Hepatic stellate cell (primary cell): ENCODE data around the gene GFER.
"Not testable (repeated sequence)": the region's sequence is repeated elsewhere in the genome, so short reads cannot be mapped to it uniquely, and the experiment has no call there.

Source experiments
- DNase-seq: peaks from one replicate; pipeline ENCODE4 v3.0.0; 2011; ENCODE audit warnings: low spot score

The GFER gene

DNA sequence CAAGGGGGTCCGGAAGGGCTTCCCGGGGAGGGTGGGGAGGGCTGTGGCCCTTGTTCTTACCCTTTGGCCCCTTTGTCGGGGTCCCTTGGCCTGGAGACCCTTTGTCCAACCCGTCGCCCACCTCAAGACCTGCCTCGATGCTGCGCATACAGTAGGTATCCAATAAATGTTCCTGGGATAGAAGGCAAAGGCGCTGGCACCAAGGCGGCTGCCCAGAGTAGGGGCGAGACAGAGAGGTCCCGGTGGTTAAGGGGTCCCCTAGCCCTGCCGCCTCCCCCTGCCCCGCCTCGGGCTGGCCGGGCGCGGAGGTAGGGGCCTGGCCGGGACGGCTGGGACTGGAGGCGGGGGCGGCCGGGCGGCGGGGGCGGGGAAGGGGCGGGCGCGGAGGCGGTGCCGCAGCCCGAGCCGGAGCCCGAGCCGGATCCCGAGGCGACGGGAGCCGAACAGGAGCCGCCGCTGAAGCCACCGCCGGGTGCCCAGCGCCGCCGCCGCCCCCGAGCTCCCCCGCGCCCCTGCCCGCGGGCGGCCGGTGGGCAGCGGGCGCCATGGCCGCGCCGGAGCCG, 42.5 kb downstream of the GFER start, which contains the start of gene NHERF2:
Gene NHERF2, plus strand, starts transcription at position 442 of the 563 bp plus-strand sequence. Its CDS starts 104 bp downstream, at position 546.
- DNase-seq, result peak; percentile 75

- peak; percentile 88 for DNase-seq
These were observed 43.3 kb downstream of the GFER start for GRCh38 chr16:2027024-2028010.

DNA sequence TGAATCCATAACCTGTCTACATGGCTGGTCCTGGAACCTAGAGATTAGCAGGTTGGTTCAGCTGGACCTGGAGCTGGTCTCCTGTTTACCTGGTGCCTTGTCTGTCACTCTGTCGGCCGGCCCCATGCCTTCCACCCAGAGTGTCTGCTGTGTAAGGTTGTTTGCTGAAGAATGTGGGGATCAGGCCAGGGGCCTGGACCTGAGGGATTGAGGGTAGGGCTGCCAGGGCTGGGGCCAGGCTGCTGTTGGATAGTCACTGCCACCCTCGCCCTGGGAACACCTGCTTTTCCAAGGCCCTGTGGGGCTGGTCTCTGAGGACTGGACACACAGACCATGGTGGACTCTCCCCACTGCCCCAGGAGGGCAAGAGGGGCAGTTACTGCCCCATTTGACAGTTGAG, 44.2 kb downstream of the GFER start:
- no peak for DNase-seq

GRCh38 chr16:2028620-2029220, 44.7 kb downstream of the GFER start:
- DNase-seq, result no peak

DNA sequence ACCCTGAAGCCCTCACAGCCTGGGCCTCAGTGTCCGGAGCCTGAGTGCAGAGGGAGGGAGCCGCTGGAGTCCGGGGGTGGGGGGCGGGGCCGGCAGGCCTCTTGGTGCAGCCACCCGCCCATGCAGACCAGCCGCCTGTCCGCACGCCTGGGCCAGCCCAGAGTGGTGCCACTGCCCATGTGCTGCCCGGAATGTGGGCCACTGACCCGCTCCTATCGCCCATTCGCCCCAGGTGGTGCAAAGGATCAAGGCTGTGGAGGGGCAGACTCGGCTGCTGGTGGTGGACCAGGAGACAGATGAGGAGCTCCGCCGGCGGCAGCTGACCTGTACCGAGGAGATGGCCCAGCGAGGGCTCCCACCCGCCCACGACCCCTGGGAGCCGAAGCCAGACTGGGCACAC, 45.4 kb downstream of the GFER start:
- no peak for DNase-seq

- DNase-seq, result no peak
These were observed 46.0 kb downstream of the GFER start for GRCh38 chr16:2030036-2030435.

DNA sequence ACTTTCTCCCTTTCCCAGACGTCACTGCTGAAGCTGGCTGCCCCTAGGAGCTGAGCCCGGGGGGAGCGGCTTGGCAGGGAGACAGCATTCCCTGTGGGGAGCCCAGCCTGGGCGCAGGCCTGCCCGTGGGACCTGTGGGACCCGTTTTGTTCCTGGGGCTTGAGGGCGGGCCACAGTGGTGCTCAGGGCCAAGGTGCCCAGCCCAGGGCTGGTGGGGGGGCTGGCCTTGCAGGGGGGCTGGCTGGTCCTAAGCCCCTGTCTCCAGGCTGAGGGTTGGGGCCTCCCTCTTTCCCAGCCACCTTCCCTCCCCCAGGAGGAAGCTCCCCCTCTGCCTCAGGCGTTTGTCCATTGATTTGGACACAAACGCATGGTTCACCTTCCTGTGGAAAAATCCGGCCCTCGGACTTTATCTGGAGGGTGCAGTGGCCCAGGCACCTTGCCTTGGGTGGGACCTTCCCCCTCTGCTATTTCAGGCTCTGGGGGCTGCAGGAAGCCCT, 47.1 kb downstream of the GFER start:
- DNase-seq, result no peak

- peak; percentile 59 for DNase-seq
These were observed 48.5 kb downstream of the GFER start for GRCh38 chr16:2032285-2033056.

DNA sequence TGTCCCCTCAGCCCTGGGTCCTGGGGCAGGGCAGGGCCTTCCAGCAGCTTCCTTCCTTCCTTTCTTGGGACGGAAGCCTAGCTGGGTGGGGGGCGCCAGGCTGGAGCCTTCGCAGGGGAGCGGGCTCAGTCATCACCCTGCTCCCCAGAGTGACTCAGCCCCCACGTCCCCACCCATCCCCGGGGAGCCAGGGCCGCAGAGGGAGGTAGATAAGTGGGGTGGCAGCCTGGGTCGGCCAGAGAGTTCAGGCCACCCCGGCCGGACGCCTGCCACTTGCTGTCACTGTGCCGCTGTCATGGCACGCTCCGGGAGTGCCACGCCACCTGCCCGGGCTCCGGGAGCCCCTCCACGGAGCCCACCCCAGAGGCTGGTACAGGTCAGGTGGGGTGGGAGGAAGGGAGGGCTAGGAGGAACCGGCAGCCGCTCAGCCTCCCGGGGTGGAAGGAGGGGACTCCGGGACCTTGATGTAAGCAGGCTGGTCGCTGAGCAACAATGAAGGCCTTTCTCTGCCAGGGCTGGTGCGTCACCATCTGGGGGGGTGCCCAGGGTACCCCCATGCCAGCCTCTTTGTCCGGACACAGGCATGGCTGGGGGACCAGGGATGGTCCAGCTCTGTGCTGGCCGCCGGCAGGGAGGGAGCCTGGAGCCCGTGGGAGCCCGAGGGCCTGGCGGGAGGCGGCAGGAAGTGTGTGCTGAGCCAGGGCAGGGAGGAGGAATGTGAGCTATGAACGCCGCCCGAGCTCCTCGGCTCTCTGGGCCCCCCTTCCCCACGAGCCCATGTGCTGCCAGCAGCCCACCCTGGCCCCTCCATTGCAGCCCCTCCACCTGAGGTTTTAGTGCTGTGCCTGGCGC, 49.3 kb downstream of the GFER start:
- DNase-seq, result peak; percentile 72

- not testable (repeated sequence) for DNase-seq
These were observed 50.1 kb downstream of the GFER start for GRCh38 chr16:2033909-2034695.

DNA sequence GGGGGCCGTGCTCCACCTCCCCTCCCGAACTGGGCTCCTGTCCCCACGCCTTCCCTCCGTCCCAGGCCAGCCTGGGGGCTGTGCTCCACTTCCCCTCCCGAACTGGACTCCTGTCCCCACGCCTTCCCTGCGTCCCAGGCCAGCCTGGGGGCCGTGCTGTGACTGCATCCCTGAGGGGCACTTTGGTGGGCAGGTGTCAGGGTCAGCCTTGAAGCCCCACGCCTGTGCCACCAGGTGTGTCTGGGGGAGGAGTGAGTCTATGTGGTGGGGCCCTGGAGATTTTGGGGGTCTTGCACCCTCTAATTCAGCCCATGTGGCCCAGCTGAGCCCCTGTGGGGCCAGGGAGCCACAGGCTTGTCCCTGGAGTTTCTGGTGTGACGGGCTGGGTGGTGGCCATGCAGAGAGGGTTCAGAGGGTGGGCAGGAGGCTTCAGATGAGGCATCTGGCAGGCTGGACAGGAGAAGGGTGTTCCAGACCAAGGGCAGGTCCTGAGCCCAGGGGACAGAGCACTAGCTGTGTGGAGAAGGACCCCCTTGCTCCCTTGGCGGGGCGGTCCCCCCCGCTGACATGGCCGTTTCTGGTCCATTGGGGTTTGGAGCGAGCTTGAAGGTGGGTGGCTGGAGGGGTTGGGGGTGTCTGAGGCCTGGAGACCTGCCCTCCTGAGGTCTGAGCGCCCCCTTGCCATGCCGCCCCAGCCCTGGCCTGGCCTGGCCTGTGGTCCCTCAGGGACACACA, 50.9 kb downstream of the GFER start:
- no peak for DNase-seq

GRCh38 chr16:2035431-2036199, 51.6 kb downstream of the GFER start:
- peak; percentile 93 for DNase-seq

DNA sequence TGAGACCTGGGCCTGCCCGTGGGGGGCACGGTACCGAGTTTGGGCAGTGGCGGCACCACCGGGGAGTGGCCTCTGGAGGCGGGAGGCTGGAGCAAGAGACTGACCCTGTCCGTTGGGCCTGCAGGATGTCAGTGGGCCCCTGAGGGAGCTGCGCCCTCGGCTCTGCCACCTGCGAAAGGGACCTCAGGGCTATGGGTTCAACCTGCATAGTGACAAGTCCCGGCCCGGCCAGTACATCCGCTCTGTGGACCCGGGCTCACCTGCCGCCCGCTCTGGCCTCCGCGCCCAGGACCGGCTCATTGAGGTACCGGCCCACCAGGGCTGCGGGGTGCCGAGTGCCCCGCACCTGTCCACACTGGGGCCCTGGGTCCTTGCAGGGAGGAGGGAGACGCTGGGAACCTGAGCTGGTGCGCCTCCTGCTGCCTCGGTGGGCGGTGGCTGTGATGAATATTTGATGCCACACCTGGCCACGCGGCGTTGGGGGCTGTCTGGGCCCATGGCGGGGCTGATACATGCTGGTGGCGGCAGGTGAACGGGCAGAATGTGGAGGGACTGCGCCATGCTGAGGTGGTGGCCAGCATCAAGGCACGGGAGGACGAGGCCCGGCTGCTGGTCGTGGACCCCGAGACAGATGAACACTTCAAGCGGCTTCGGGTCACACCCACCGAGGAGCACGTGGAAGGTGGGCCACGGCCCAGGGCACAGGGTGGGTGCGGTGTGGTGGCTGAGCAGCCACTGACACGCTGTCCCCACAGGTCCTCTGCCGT, 52.4 kb downstream of the GFER start:
- DNase-seq, result no peak

DNA sequence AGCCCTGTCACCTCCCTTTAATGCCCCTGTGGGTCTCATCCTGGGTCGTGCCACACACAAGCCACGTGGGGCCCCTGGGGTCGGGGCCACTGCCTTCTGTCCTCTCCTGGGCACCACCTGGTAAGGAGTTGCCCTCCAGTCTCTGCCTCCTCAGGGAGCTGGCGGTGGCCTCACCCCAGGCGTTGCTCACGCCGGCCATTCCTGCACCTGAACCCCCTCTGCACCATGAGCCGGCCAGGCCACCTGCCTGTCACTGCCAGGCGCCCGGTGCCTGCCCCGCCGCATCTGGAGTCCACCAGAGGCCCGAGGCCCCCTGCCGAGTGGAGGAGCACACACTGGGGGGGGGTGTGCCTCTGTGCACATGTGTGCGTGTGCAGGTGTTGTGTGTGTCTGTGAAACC, 53.1 kb downstream of the GFER start:
- no peak for DNase-seq
